Measurements from ENCODE around the gene CKAP2L. TPM values are rescaled to one million over a fixed set of nuclear protein-coding genes. Genes with fewer than 3 reads are reported as not detected.
"Not testable (repeated sequence)": the region's sequence is repeated elsewhere in the genome, so short reads cannot be mapped to it uniquely, and the experiment has no call there.

Gene CKAP2L
- total RNA-seq, 4 donors from 2014 or later: 0.13 to 0.29 (median 0.22) TPM; not detected in 1

- DNase-seq: no peak
- intact Hi-C loops (cut with DNase I): no loop called here
- H3K27me3 ChIP-seq: no peaks in the 10 kb centered on the region
- TF ChIP-seq CTCF (IDR thresholded peaks at IDR 0.05) (no peak), POLR2A (IDR thresholded peaks at IDR 0.05) (no peak)
- H3K9me3 ChIP-seq: no peaks in the 10 kb centered on the region
- 59 to 64% methylated on average over 10 of the region's 10 CpGs for WGBS, 2 donors
- H3K27ac ChIP-seq: no peak overlapping the region
- H3K36me3 ChIP-seq: no peaks in the 10 kb centered on the region
- H3K4me1 ChIP-seq: no peaks in the 10 kb centered on the region
- H3K4me3 ChIP-seq (replicated peaks in 1 of 3): no peak overlapping the region
Observed at GRCh38 chr2:112708968-112709367, 55.4 kb downstream of the CKAP2L start.

GRCh38 chr2:112706947-112707346 is 57.5 kb downstream of the CKAP2L start:
- intact Hi-C loops (cut with DNase I); H3K9me3 ChIP-seq; H3K27me3 ChIP-seq; H3K4me3 ChIP-seq (replicated peaks in 1 of 3); H3K27ac ChIP-seq; DNase-seq; H3K36me3 ChIP-seq; H3K4me1 ChIP-seq: not testable (repeated sequence)
- whole genome bisulfite sequencing, 2 donors: 77 to 87% methylated on average over 9 of the region's 9 CpGs

GRCh38 chr2:112706170-112706664 is 58.2 kb downstream of the CKAP2L start:
- TF ChIP-seq CTCF (IDR thresholded peaks at IDR 0.05): no peak
- TF ChIP-seq POLR2A (IDR thresholded peaks at IDR 0.05): no peak
- Histone ChIP-seq H3K4me3 (replicated peaks in 1 of 3) (no peak overlapping the region), H3K9me3 (no peaks in the 10 kb centered on the region), H3K27me3 (no peaks in the 10 kb centered on the region), H3K27ac (no peak overlapping the region), H3K36me3 (no peaks in the 10 kb centered on the region), H3K4me1 (no peaks in the 10 kb centered on the region)
- DNase-seq: no peak
- intact Hi-C loops (cut with DNase I): no loop called here
- WGBS, 2 donors: 61 to 66% methylated on average over 5 of the region's 5 CpGs

- H3K36me3 ChIP-seq: no peaks in the 10 kb centered on the region
- 87 to 92% methylated on average over 4 of the region's 4 CpGs for WGBS, 2 donors
- H3K4me1 ChIP-seq: no peaks in the 10 kb centered on the region
- no peaks in the 10 kb centered on the region for H3K27me3 ChIP-seq
- no peak overlapping the region for H3K27ac ChIP-seq
- H3K9me3 ChIP-seq: no peaks in the 10 kb centered on the region
- H3K4me3 ChIP-seq (replicated peaks in 1 of 3): no peak overlapping the region
- no peak for DNase-seq
- intact Hi-C loops (cut with DNase I): no loop called here
- TF ChIP-seq POLR2A (IDR thresholded peaks at IDR 0.05) (no peak), CTCF (IDR thresholded peaks at IDR 0.05) (no peak)
Observed at GRCh38 chr2:112705575-112705974, 58.8 kb downstream of the CKAP2L start.

GRCh38 chr2:112703684-112704083 is 60.7 kb downstream of the CKAP2L start:
- H3K27ac ChIP-seq: no peak overlapping the region
- TF ChIP-seq CTCF (IDR thresholded peaks at IDR 0.05): no peak
- no peak for TF ChIP-seq POLR2A (IDR thresholded peaks at IDR 0.05)
- no peaks in the 10 kb centered on the region for H3K27me3 ChIP-seq
- 46 to 68% methylated on average over 2 of the region's 2 CpGs for WGBS, 2 donors
- H3K4me3 ChIP-seq (replicated peaks in 1 of 3): no peak overlapping the region
- no peak for DNase-seq
- H3K4me1 ChIP-seq: no peaks in the 10 kb centered on the region
- H3K9me3 ChIP-seq: no peaks in the 10 kb centered on the region
- no peaks in the 10 kb centered on the region for H3K36me3 ChIP-seq
- intact Hi-C loops (cut with DNase I): no loop called here

- 74 to 75% methylated on average over 8 of the region's 8 CpGs for WGBS, 2 donors
- no peak for TF ChIP-seq POLR2A (IDR thresholded peaks at IDR 0.05)
- no peak for TF ChIP-seq CTCF (IDR thresholded peaks at IDR 0.05)
- peak; percentile 18 to 25 for DNase-seq
- no peak overlapping the region for H3K27ac ChIP-seq
- no peaks in the 10 kb centered on the region for H3K27me3 ChIP-seq
- no peaks in the 10 kb centered on the region for H3K4me1 ChIP-seq
- H3K4me3 ChIP-seq (replicated peaks in 1 of 3): no peak overlapping the region
- intact Hi-C loops (cut with DNase I): no loop called here
- no peaks in the 10 kb centered on the region for H3K36me3 ChIP-seq
- H3K9me3 ChIP-seq: no peaks in the 10 kb centered on the region
Observed at GRCh38 chr2:112701052-112701451, 63.4 kb downstream of the CKAP2L start.

All from thyroid gland (tissue), 4 donors.